BJ (cell line): Measurements from ENCODE around the gene DMD. TPM values are rescaled to one million over a fixed set of nuclear protein-coding genes. Genes with fewer than 3 reads are reported as not detected.

Source experiments
- CTCF ChIA-PET: fragments of 350-600 bp; formaldehyde crosslinking; extraction: SDS; loops from one replicate; lab custom pipeline; 2021; ENCODE audit warnings: antibody characterized with exemption, inconsistent platforms; lab: Yijun Ruan, JAX
- POLR2A ChIA-PET: fragments of 300-600 bp; sonication (Branson Sonifier 250); formaldehyde crosslinking; extraction: SDS; loops from one replicate; lab custom pipeline; 2021; ENCODE audit warnings: antibody characterized with exemption; lab: Charles Lee
- DNase-seq: peaks from one replicate; pipeline ENCODE4 v3.0.0-alpha.2; 2011; ENCODE audit warnings: low read depth
- H3K27me3 ChIP-seq: 2 replicates; pipeline ENCODE4 v1.6.0; 2011; ENCODE audit warnings: low read length; ENCODE audit not compliant: control insufficient read depth, insufficient read depth
- H3K36me3 ChIP-seq: 2 replicates; pipeline ENCODE4 v1.5.1; 2011; ENCODE audit warnings: low read length; ENCODE audit not compliant: control insufficient read depth, insufficient read depth
- H3K4me3 ChIP-seq: 2 replicates; pipeline ENCODE4 v1.5.1; 2011; ENCODE audit warnings: low read depth, mild to moderate bottlenecking, control low read depth, low read length
- CTCF ChIP-seq: IDR thresholded peaks from 2 replicates; pipeline ENCODE4 v1.5.1; 2011; ENCODE audit warnings: low read depth, mild to moderate bottlenecking, control low read depth, inconsistent platforms, low read length, moderate library complexity; ENCODE audit not compliant: insufficient read depth
- polyA plus RNA-seq: library from polyadenylated mRNA; depleted of rRNA; stranded (reverse); fragments of >200 nt; gene quantifications from 2 replicates; pipeline ENCODE4 v1.2.3, GENCODE V29; 2011

The DMD gene
- polyA plus RNA-seq, 1 experiment = 12.5 TPM

- ChIA-PET CTCF (no interaction called here), POLR2A (no interaction called here)
- H3K27me3 ChIP-seq = no peaks in the 10 kb centered on the region
- DNase-seq = no peak
- H3K36me3 ChIP-seq = no peaks in the 10 kb centered on the region
- TF ChIP-seq CTCF = no peak
- H3K4me3 ChIP-seq = no peak overlapping the region
Observed at GRCh38 chrX:31854716-31855115, 1356.6 kb downstream of the DMD start.

- Histone ChIP-seq H3K27me3 (no peaks in the 10 kb centered on the region), H3K36me3 (no peaks in the 10 kb centered on the region), H3K4me3 (no peak overlapping the region)
- CTCF ChIA-PET = no interaction called here
- DNase-seq = no peak
- POLR2A ChIA-PET = no interaction called here
- no peak for TF ChIP-seq CTCF
Observed at GRCh38 chrX:31851761-31852160, 1359.6 kb downstream of the DMD start.

GRCh38 chrX:31847773-31848172 is 1363.6 kb downstream of the DMD start:
- no peak for TF ChIP-seq CTCF
- Histone ChIP-seq H3K27me3 (no peaks in the 10 kb centered on the region), H3K4me3 (no peak overlapping the region), H3K36me3 (no peaks in the 10 kb centered on the region)
- POLR2A ChIA-PET = no interaction called here
- CTCF ChIA-PET = no interaction called here
- no peak for DNase-seq

GRCh38 chrX:31845003-31845402 is 1366.3 kb downstream of the DMD start:
- no peak overlapping the region for H3K4me3 ChIP-seq
- no peak for TF ChIP-seq CTCF
- CTCF ChIA-PET = no interaction called here
- no peaks in the 10 kb centered on the region for H3K36me3 ChIP-seq
- no peak for DNase-seq
- H3K27me3 ChIP-seq = no peaks in the 10 kb centered on the region
- POLR2A ChIA-PET = no interaction called here

GRCh38 chrX:31838617-31839016 is 1372.7 kb downstream of the DMD start:
- CTCF ChIA-PET = no interaction called here
- H3K36me3 ChIP-seq = no peaks in the 10 kb centered on the region
- POLR2A ChIA-PET = no interaction called here

More at GRCh38 chrX:31838617-31839016, 1372.7 kb downstream of the DMD start:
- H3K27me3 ChIP-seq = no peaks in the 10 kb centered on the region
- TF ChIP-seq CTCF = no peak
- no peak for DNase-seq
- H3K4me3 ChIP-seq = no peak overlapping the region
